AG04450 (cell line): ENCODE results near the gene ANGPTL2. TPM values are rescaled to one million over a fixed set of nuclear protein-coding genes. Genes with fewer than 3 reads are reported as not detected.

Experiments
- CTCF ChIA-PET: fragments of 300-600, 350-600 bp; formaldehyde crosslinking; extraction: SDS; loops from one replicate; lab custom pipeline; 2022; ENCODE audit warnings: antibody characterized with exemption, inconsistent platforms; lab: Charles Lee
- POLR2A ChIA-PET: fragments of 350-600 bp; formaldehyde crosslinking; extraction: SDS; loops from one replicate; lab custom pipeline; 2021; ENCODE audit warnings: antibody characterized with exemption, inconsistent platforms; lab: Yijun Ruan, JAX
- DNase-seq: peaks from one replicate; pipeline ENCODE4 v3.0.0-alpha.2; 2011; ENCODE audit warnings: low read depth, low spot score
- H3K27ac ChIP-seq: one replicate; pipeline ENCODE4 v1.5.1; 2012; ENCODE audit warnings: low read depth, low read length, control low read depth
- H3K27me3 ChIP-seq: one replicate; pipeline ENCODE4 v1.6.0; 2012; ENCODE audit warnings: low read length; ENCODE audit not compliant: control insufficient read depth, insufficient read depth
- H3K4me3 ChIP-seq: 2 replicates; pipeline ENCODE4 v1.5.1; 2011; ENCODE audit warnings: mild to moderate bottlenecking, low read depth, low read length, control low read depth
- H3K9me3 ChIP-seq: 2 replicates; pipeline ENCODE4 v1.5.1; 2012; ENCODE audit warnings: low read length; ENCODE audit not compliant: control insufficient read depth, insufficient read depth
- polyA plus RNA-seq: library from polyadenylated mRNA; depleted of rRNA; stranded (reverse); fragments of >200 nt; gene quantifications from 2 replicates; pipeline ENCODE4 v1.2.3, GENCODE V29; 2011
- TF ChIP-seq, protein P1 (sequence below): IDR thresholded peaks from 2 replicates; pipeline ENCODE4 v1.5.1; 2011; ENCODE audit warnings: low read depth, low read length, control low read depth, inconsistent platforms

ANGPTL2 gene
- polyA plus RNA-seq, 1 experiment: 108 TPM

DNA sequence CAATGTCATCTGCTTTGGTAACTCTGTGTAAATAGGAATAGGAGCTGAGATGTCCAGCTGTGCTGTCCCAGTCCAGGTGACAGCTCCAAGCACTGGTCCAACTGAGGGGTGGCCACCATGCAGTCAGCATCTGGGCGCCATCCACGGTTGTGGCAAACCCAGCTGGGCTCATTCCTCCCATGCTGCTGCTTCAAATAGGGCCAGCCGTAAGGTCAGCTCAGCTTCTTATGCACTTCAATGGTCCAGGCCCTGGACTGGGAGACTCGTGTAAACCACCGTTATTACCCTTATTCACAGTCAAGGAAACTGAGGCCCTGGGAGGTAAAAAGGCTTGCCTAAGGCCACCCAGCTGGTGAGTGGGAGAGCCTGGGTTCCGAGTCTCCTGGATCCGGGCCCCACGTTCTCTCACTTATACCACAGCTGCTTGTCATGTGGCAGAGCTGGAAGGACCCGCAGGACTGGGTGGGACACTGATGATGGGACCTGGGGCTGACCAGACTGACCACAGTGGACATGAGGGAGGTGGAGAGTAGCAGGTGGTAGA lies 38.7 kb upstream of the ANGPTL2 start:
- Histone ChIP-seq H3K9me3 (no peaks in the 10 kb centered on the region), H3K4me3 (no peak overlapping the region), H3K27me3 (no peaks in the 10 kb centered on the region), H3K27ac (no peak overlapping the region)
- DNase-seq: no peak
- TF ChIP-seq, protein P1, sequence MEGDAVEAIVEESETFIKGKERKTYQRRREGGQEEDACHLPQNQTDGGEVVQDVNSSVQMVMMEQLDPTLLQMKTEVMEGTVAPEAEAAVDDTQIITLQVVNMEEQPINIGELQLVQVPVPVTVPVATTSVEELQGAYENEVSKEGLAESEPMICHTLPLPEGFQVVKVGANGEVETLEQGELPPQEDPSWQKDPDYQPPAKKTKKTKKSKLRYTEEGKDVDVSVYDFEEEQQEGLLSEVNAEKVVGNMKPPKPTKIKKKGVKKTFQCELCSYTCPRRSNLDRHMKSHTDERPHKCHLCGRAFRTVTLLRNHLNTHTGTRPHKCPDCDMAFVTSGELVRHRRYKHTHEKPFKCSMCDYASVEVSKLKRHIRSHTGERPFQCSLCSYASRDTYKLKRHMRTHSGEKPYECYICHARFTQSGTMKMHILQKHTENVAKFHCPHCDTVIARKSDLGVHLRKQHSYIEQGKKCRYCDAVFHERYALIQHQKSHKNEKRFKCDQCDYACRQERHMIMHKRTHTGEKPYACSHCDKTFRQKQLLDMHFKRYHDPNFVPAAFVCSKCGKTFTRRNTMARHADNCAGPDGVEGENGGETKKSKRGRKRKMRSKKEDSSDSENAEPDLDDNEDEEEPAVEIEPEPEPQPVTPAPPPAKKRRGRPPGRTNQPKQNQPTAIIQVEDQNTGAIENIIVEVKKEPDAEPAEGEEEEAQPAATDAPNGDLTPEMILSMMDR: no peak
- ChIA-PET CTCF (no interaction called here), POLR2A (interaction anchor here (0.6 to 0.9 kb wide), 2 partner anchors 15 to 479 kb away, joined by 3 to 11 read pairs; no protein-coding TSS in a partner anchor)

DNA sequence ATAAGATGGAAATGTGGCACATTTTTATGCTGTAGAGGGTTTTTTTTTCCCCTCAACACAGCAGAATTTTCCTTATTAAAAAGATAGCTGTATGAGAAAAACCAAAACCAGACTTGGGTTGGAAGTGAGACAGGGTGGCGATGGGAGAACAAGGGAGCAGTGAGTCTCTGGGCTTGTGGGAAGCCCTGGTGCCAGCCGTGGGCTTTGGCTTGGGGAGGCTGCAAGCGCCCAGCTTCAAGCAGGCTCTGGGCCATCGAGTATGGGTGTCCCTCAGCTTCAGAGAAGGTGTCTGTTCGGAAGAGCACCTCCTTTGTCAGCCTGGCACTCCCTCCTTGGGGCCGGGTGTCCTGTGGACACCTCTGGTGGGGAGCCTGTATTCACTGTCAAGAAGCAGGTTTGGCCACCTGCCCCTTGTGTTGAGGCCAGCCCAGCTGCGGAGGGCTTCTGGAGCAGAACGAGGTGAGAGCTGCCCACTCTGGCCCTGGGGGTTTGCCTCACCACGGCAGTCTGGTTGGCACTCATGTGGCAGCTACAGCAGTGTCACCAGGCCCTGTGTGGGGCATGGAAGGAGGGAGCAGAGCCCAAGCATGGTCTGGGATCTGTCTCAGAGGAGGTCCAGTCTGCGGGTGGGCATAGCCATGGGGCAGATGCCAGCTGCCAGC lies 37.6 kb upstream of the ANGPTL2 start:
- H3K4me3 ChIP-seq: no peak overlapping the region
- TF ChIP-seq, protein P1: no peak
- ChIA-PET POLR2A (interaction anchor here (0.6 to 1.9 kb wide), 3 partner anchors 26 to 109 kb away, joined by 3 to 7 read pairs (median 3); no protein-coding TSS in a partner anchor), CTCF (interaction anchor here (0.8 to 1.1 kb wide), 3 partner anchors 8 to 26 kb away, joined by 3 to 4 read pairs (median 3); no protein-coding TSS in a partner anchor)
- H3K27me3 ChIP-seq: no peaks in the 10 kb centered on the region
- no peak overlapping the region for H3K27ac ChIP-seq
- DNase-seq: no peak
- H3K9me3 ChIP-seq: no peaks in the 10 kb centered on the region

DNA sequence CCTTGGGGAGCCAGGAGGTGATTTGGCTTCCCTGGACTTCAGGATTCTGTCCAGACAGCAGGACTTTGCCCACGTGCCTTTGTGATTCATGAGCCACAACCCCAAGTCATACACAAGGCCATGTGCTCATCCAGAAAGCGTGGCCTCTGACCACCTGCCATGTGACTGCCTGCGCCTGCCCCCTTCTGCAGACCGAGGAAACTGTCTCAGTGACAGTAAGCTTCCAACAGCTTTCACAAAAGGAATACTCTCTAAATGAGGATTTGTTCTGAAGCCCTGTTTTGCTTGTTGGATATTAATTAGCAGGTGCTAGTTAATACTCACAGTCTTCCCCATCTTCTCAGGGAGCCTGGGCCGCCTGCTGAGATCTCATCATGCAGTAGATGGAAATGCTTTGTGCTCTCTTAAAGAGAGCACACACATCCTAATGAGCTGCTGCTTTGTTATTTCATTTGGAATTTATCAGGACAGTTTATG lies 36.9 kb upstream of the ANGPTL2 start:
- POLR2A ChIA-PET: interaction anchor here (0.6 to 1.9 kb wide), 4 partner anchors 25 to 109 kb away, joined by 3 to 7 read pairs (median 4); partner anchors contain the start of gene ANGPTL2
- CTCF ChIA-PET: interaction anchor here (0.8 to 1.1 kb wide), 3 partner anchors 9 to 25 kb away, joined by 3 to 4 read pairs (median 3); no protein-coding TSS in a partner anchor
- no peak overlapping the region for H3K4me3 ChIP-seq
- DNase-seq: peak; percentile 60
- no peaks in the 10 kb centered on the region for H3K9me3 ChIP-seq
- H3K27ac ChIP-seq: peak overlapping the region; percentile 48
- TF ChIP-seq, protein P1: peak; percentile 41
- no peaks in the 10 kb centered on the region for H3K27me3 ChIP-seq

DNA sequence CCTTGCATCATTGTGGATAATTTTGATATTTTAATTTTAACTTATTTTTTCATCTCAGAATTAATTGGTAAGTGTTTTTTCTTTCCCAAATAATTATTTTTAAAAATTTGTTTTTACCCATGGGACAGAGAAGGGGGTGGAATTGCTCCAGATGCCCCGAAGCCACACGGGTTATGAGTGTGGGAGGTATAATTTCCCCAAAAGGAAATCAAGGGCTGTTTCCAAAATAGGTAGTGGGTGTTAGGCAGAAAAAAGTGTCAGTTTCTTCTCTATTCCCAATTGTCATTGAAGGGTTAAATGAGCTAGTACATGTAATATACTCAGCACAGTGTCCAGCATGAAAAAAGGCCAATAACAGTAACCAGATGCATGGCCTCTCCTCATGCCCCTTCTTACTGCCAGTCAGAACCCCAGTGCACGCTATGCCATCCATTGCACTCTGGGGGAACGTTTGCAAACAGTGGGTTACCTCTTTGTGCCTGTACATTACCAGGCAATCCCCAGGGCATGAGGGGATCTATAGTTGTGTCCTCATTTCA lies 36.4 kb upstream of the ANGPTL2 start:
- no peak for DNase-seq
- Histone ChIP-seq H3K9me3 (no peaks in the 10 kb centered on the region), H3K4me3 (no peak overlapping the region), H3K27ac (no peak overlapping the region), H3K27me3 (no peaks in the 10 kb centered on the region)
- TF ChIP-seq, protein P1: no peak
- ChIA-PET POLR2A (interaction anchor here (0.6 to 1.9 kb wide), 2 partner anchors 25 to 37 kb away, joined by 4 to 7 read pairs; partner anchors contain the start of gene ANGPTL2), CTCF (no interaction called here)
